NB4 (cell line): ENCODE measurements around the gene TTC39B.
A peak's percentile ranks its signal among the peaks of the same experiment; 100 is the strongest.

Experiments used
- DNase-seq: peaks from one replicate; pipeline ENCODE4 v3.0.0; 2010; ENCODE audit warnings: low read depth
- H3K4me3 ChIP-seq: one replicate; pipeline ENCODE4 v1.5.1; 2011; ENCODE audit warnings: mild to moderate bottlenecking, low read depth, low read length, moderate library complexity
- MAX ChIP-seq: IDR thresholded peaks from 2 replicates; pipeline ENCODE4 v1.6.1; 2011; ENCODE audit warnings: low read depth, low read length
- MYC ChIP-seq: IDR thresholded peaks from 2 replicates; pipeline ENCODE4 v1.6.1; 2011; ENCODE audit warnings: low read depth, low read length
- POLR2A ChIP-seq: IDR thresholded peaks from 2 replicates; pipeline ENCODE4 v1.6.1; 2011; ENCODE audit warnings: mild to moderate bottlenecking; ENCODE audit not compliant: insufficient read length; ENCODE audit errors: extremely low read depth
- TF ChIP-seq, protein P1 (sequence below): IDR thresholded peaks from one replicate; pipeline ENCODE4 v1.5.1; 2012; ENCODE audit warnings: low read depth, low read length

Gene TTC39B

GRCh38 chr9:15308511-15308910 lies 1.5 kb upstream of the TTC39B start:
- TF ChIP-seq POLR2A (no peak), MAX (no peak), MYC (no peak)
- TF ChIP-seq, protein P1, sequence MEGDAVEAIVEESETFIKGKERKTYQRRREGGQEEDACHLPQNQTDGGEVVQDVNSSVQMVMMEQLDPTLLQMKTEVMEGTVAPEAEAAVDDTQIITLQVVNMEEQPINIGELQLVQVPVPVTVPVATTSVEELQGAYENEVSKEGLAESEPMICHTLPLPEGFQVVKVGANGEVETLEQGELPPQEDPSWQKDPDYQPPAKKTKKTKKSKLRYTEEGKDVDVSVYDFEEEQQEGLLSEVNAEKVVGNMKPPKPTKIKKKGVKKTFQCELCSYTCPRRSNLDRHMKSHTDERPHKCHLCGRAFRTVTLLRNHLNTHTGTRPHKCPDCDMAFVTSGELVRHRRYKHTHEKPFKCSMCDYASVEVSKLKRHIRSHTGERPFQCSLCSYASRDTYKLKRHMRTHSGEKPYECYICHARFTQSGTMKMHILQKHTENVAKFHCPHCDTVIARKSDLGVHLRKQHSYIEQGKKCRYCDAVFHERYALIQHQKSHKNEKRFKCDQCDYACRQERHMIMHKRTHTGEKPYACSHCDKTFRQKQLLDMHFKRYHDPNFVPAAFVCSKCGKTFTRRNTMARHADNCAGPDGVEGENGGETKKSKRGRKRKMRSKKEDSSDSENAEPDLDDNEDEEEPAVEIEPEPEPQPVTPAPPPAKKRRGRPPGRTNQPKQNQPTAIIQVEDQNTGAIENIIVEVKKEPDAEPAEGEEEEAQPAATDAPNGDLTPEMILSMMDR: no peak
- DNase-seq: no peak
- no peak overlapping the region for H3K4me3 ChIP-seq

DNA sequence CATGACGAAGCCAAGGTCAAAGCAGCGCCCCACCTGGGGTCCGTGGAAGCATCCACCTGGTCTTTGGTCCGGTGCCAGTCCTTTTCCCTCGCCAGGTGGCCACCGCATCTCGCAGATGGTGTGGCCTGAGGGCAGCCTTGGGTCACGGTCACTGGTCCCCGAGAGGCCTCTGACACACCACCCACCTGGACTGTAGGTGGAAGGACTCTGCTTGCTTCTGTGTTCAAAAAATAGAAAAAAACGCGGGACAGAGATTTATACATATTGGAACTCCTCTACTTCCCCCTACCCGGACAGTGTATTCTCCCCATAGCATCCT lies 466 bp upstream of the TTC39B start:
- peak overlapping the region; percentile 59 for H3K4me3 ChIP-seq
- DNase-seq: no peak
- TF ChIP-seq POLR2A (no peak), MAX (no peak)
- TF ChIP-seq, protein P1: peak; percentile 4

- TF ChIP-seq, protein P1: no peak
- peak overlapping the region; percentile 59 for H3K4me3 ChIP-seq
- DNase-seq: peak; percentile 55
Measured at GRCh38 chr9:15306068-15306756, 804 bp downstream of the TTC39B start.

GRCh38 chr9:15305470-15305869 lies 1.5 kb downstream of the TTC39B start:
- H3K4me3 ChIP-seq: no peak overlapping the region
- no peak for DNase-seq
- TF ChIP-seq MYC (no peak), POLR2A (no peak), MAX (no peak)
- TF ChIP-seq, protein P1: no peak

- DNase-seq: no peak
- TF ChIP-seq, protein P1: no peak
- no peak for TF ChIP-seq POLR2A
- no peak for TF ChIP-seq MAX
- TF ChIP-seq MYC: no peak
- no peak overlapping the region for H3K4me3 ChIP-seq
Measured at GRCh38 chr9:15304632-15305031, 2.4 kb downstream of the TTC39B start.

- TF ChIP-seq POLR2A (no peak), MAX (no peak), MYC (no peak)
- TF ChIP-seq, protein P1: no peak
- no peak overlapping the region for H3K4me3 ChIP-seq
- no peak for DNase-seq
Measured at GRCh38 chr9:15300218-15300617, 6.8 kb downstream of the TTC39B start.
